A549 (cell line): ENCODE data around the gene ARHGAP22. TPM values are rescaled to one million over a fixed set of nuclear protein-coding genes. Genes with fewer than 3 reads are reported as not detected.

Source experiments
- ATAC-seq, 2 experiments: fragments of 200-7000 bp in 1 of 2; fragments of >200 bp in 1 of 2; cut with Nextera tagmentation in 1 of 2; cut with Tn5 transposase in 1 of 2; 3 replicates each; pipeline versions ENCODE4 v1.8.0 to v1.9.1; 2018 to 2020; ENCODE audit warnings: mild to moderate bottlenecking in 1 of 2, moderate library complexity in 1 of 2
- CTCF ChIA-PET: fragments of 300-600 bp; sonication (Branson Sonifier 250); formaldehyde crosslinking; extraction: SDS; loops from one replicate; lab custom pipeline; 2021; ENCODE audit warnings: antibody characterized with exemption, inconsistent platforms; lab: Yijun Ruan, JAX
- POLR2A ChIA-PET: fragments of 350-600 bp; formaldehyde crosslinking; extraction: SDS; loops from one replicate; lab custom pipeline; 2021; ENCODE audit warnings: antibody characterized with exemption, inconsistent platforms; lab: Yijun Ruan, JAX
- DNase-seq, 2 experiments: peaks; one replicate each; pipeline versions ENCODE4 v3.0.0 to v3.0.0-alpha.2; 2011 to 2016; ENCODE audit warnings: low read depth in 1 of 2, low spot score in 1 of 2
- FAIRE-seq: peaks from 2 replicates; lab custom pipeline; 2011; peaks lifted over from hg19 to GRCh38; lab: Jason Lieb, UNC
- H3K27ac ChIP-seq, 2 experiments: fragments of >200 bp; sonication (Bioruptor Twin); formaldehyde crosslinking; 3 replicates each; pipeline ENCODE4 v1.5.1; 2016 to 2017
- H3K4me1 ChIP-seq: fragments of >200 bp; sonication (Bioruptor Twin); formaldehyde crosslinking; 3 replicates; pipeline ENCODE4 v1.6.1; 2016
- H3K4me2 ChIP-seq: fragments of >200 bp; sonication (Bioruptor Twin); formaldehyde crosslinking; 3 replicates; pipeline ENCODE4 v1.6.1; 2016
- H3K4me3 ChIP-seq: fragments of >200 bp; sonication (Bioruptor Twin); formaldehyde crosslinking; 3 replicates; pipeline ENCODE4 v1.5.1; 2016
- H3K9me3 ChIP-seq: fragments of >200 bp; sonication (Bioruptor Twin); formaldehyde crosslinking; 3 replicates; pipeline ENCODE4 v1.6.1; 2016
- CBX2 ChIP-seq: fragments of 200-600 bp; sonication (generic); IDR thresholded peaks from 2 replicates; pipeline ENCODE4 v1.6.1; 2016; ENCODE audit warnings: low read depth, mild to moderate bottlenecking, borderline replicate concordance
- E2F6 ChIP-seq: IDR thresholded peaks from 2 replicates; pipeline ENCODE4 v1.6.1; 2012; ENCODE audit warnings: low read depth, borderline replicate concordance
- EHF ChIP-seq: fragments of 250-450 bp; sonication (Bioruptor Pico); IDR thresholded peaks from 2 replicates; pipeline ENCODE4 v1.5.0; 2020; ENCODE audit warnings: mild to moderate bottlenecking
- EHMT2 ChIP-seq: fragments of 200-600 bp; sonication (generic); IDR thresholded peaks from 2 replicates; pipeline ENCODE4 v1.6.1; 2016; ENCODE audit warnings: antibody characterized with exemption, low read depth, mild to moderate bottlenecking, moderate library complexity
- EP300 ChIP-seq, 2 experiments: fragments of >200 bp; sonication (Bioruptor Twin); formaldehyde crosslinking; IDR thresholded peaks; 2 replicates in 1 of 2; 3 replicates in 1 of 2; pipeline ENCODE4 v1.6.1; 2016 to 2017
- ESRRA ChIP-seq: fragments of 150-350 bp; IDR thresholded peaks from 2 replicates; pipeline ENCODE4 v1.6.1; 2014; ENCODE audit warnings: mild to moderate bottlenecking, low read length, borderline replicate concordance
- GATA3 ChIP-seq: IDR thresholded peaks from 2 replicates; pipeline ENCODE4 v1.6.1; 2012; ENCODE audit warnings: borderline replicate concordance
- HES2 ChIP-seq: fragments of >200 bp; sonication (Bioruptor Twin); formaldehyde crosslinking; IDR thresholded peaks from 2 replicates; pipeline ENCODE4 v1.6.1; 2016
- HMGXB4 ChIP-seq: fragments of 250-450 bp; sonication (Bioruptor Pico); IDR thresholded peaks from 2 replicates; pipeline ENCODE4 v1.5.0; 2021; ENCODE audit warnings: mild to moderate bottlenecking, moderate library complexity, borderline replicate concordance
- HOXB13 ChIP-seq: fragments of 250-450 bp; sonication (Bioruptor Pico); IDR thresholded peaks from 2 replicates; pipeline ENCODE4 v1.5.0; 2020; ENCODE audit warnings: low read depth, mild to moderate bottlenecking, moderate library complexity
- HOXB5 ChIP-seq: fragments of 250-450 bp; sonication (Bioruptor Pico); IDR thresholded peaks from 2 replicates; pipeline ENCODE4 v1.5.0; 2020; ENCODE audit warnings: mild to moderate bottlenecking, moderate library complexity
- JUNB ChIP-seq: fragments of >200 bp; sonication (Bioruptor Twin); formaldehyde crosslinking; IDR thresholded peaks from 2 replicates; pipeline ENCODE4 v1.6.1; 2016
- KDM1A ChIP-seq: fragments of 200-600 bp; sonication (generic); IDR thresholded peaks from 2 replicates; pipeline ENCODE4 v1.6.1; 2016; ENCODE audit warnings: low read depth, mild to moderate bottlenecking
- KDM5A ChIP-seq: fragments of 200-600 bp; sonication (generic); IDR thresholded peaks from 2 replicates; pipeline ENCODE4 v1.6.1; 2016; ENCODE audit warnings: antibody characterized with exemption, mild to moderate bottlenecking
- MAX ChIP-seq: IDR thresholded peaks from 2 replicates; pipeline ENCODE4 v1.6.1; 2012
- MYC ChIP-seq: IDR thresholded peaks from 2 replicates; pipeline ENCODE4 v1.6.1; 2012; ENCODE audit warnings: mild to moderate bottlenecking, inconsistent platforms, low read length, improper control_type of control experiment, borderline replicate concordance
- NPAS2 ChIP-seq: fragments of 250-450 bp; sonication (Bioruptor Pico); IDR thresholded peaks from 2 replicates; pipeline ENCODE4 v1.8.0; 2022; ENCODE audit warnings: mild to moderate bottlenecking, moderate library complexity, borderline replicate concordance
- PBX3 ChIP-seq: IDR thresholded peaks from 2 replicates; pipeline ENCODE4 v1.6.1; 2012
- RCOR1 ChIP-seq: fragments of 150-350 bp; IDR thresholded peaks from 2 replicates; pipeline ENCODE4 v1.6.1; 2014; ENCODE audit warnings: antibody characterized with exemption, low read length, low read depth
- REST ChIP-seq: fragments of 200-600 bp; sonication (generic); IDR thresholded peaks from 2 replicates; pipeline ENCODE4 v1.6.1; 2016; ENCODE audit warnings: antibody characterized with exemption, mild to moderate bottlenecking, moderate library complexity
- TFCP2L1 ChIP-seq: fragments of 250-450 bp; sonication (Bioruptor Pico); IDR thresholded peaks from 2 replicates; pipeline ENCODE4 v1.5.0; 2021; ENCODE audit warnings: mild to moderate bottlenecking
- TP53 ChIP-seq: fragments of 250-450 bp; sonication (Bioruptor Pico); IDR thresholded peaks from 2 replicates; pipeline ENCODE4 v1.5.0; 2021; ENCODE audit warnings: mild to moderate bottlenecking, moderate library complexity
- ZC3H11A ChIP-seq: fragments of 450-650 bp; IDR thresholded peaks from 2 replicates; pipeline ENCODE4 v1.6.1; 2014; ENCODE audit warnings: antibody characterized with exemption, mild to moderate bottlenecking
- ZFP36 ChIP-seq: fragments of 450-650 bp; IDR thresholded peaks from 2 replicates; pipeline ENCODE4 v1.6.1; 2014; ENCODE audit warnings: borderline replicate concordance; ENCODE audit not compliant: partially characterized antibody
- ZNF302 ChIP-seq: fragments of 250-450 bp; sonication (Bioruptor Pico); IDR thresholded peaks from 2 replicates; pipeline ENCODE4 v1.9.0; 2021; ENCODE audit warnings: inconsistent platforms, mild to moderate bottlenecking, moderate library complexity
- WGBS: methylation state at CpG from one replicate; pipeline ENCODE4 v1.1.6; 2017; ENCODE audit errors: missing lambda C conversion rate; 5-methylcytosine and 5-hydroxymethylcytosine counted together
- polyA plus RNA-seq, 4 experiments: library from polyadenylated mRNA; depleted of rRNA in 3 of 4; stranded (reverse); fragments of >200 nt; fragmentation: RNase III in 1 of 4; extraction: RNeasy Plus Mini Kit Qiagen cat#74134 plus additional on column Dnase treatment in 1 of 4; gene quantifications; 2 replicates in 3 of 4; 3 replicates in 1 of 4; pipeline ENCODE4 v1.2.3, GENCODE V29; 2011 to 2017

ARHGAP22 gene
- polyA plus RNA-seq, 2 of the 4 experiments (the other 2 are of a cell fraction) = 1.9 to 3.2 TPM

- TF ChIP-seq EHMT2 (no peak), MYC (no peak), KDM1A (no peak), ESRRA (no peak)
Measured at GRCh38 chr10:48575901-48576300, 29.0 kb downstream of the ARHGAP22 start (continued).

- 74% methylated on average over 6 of the region's 6 CpGs for WGBS
- ATAC-seq (no peak), DNase-seq (no peak), FAIRE-seq (no peak)
- no peak for TF ChIP-seq CBX2
- no peak for TF ChIP-seq EHF (CRISPR knock-in tag)
- no peak for TF ChIP-seq E2F6
- no peak for TF ChIP-seq TP53 (CRISPR knock-in tag)
- Histone ChIP-seq H3K4me3 (no peak overlapping the region), H3K4me2 (no peak overlapping the region), H3K4me1 (no peaks in the 10 kb centered on the region), H3K9me3 (no peaks in the 10 kb centered on the region), H3K27ac (no peak overlapping the region)
- ChIA-PET CTCF (no interaction called here), POLR2A (no interaction called here)
Measured at GRCh38 chr10:48574817-48575380, 30.0 kb downstream of the ARHGAP22 start.

GRCh38 chr10:48574322-48574796 lies 30.5 kb downstream of the ARHGAP22 start:
- H3K9me3 ChIP-seq = no peaks in the 10 kb centered on the region
- H3K27ac ChIP-seq = no peak overlapping the region
- CTCF ChIA-PET = interaction anchor here (1.3 kb wide), 1 partner anchor 82 kb away, joined by 7 read pairs; no protein-coding TSS in a partner anchor
- H3K4me2 ChIP-seq = no peak overlapping the region
- no peak for ATAC-seq
- 85% methylated on average over 5 of the region's 5 CpGs for WGBS
- H3K4me3 ChIP-seq = no peak overlapping the region
- no peak for TF ChIP-seq EHF (CRISPR knock-in tag)
- TF ChIP-seq NPAS2 (CRISPR knock-in tag) = no peak
- no peak for TF ChIP-seq MAX
- TF ChIP-seq ZFP36 = no peak
- no peak for TF ChIP-seq KDM5A
- no peak for TF ChIP-seq ZNF302 (CRISPR knock-in tag)
- TF ChIP-seq EP300 (IDR thresholded peaks at IDR 0.05) = no peak
- no peak for TF ChIP-seq PBX3
- TF ChIP-seq HES2 = no peak
- TF ChIP-seq, all 56 proteins: peak for 0
- FAIRE-seq (no peak), DNase-seq (no peak)
- POLR2A ChIA-PET = no interaction called here
- no peaks in the 10 kb centered on the region for H3K4me1 ChIP-seq

GRCh38 chr10:48573045-48573444 lies 31.8 kb downstream of the ARHGAP22 start:
- DNase-seq (no peak), FAIRE-seq (no peak), ATAC-seq (no peak)
- 90% methylated on average over 5 of the region's 5 CpGs for WGBS
- no peak overlapping the region for H3K4me2 ChIP-seq
- ChIA-PET POLR2A (no interaction called here), CTCF (interaction anchor here (0.7 to 1.6 kb wide), 4 partner anchors 21 to 85 kb away, joined by 3 to 7 read pairs (median 4); no protein-coding TSS in a partner anchor)
- H3K9me3 ChIP-seq = no peaks in the 10 kb centered on the region
- no peaks in the 10 kb centered on the region for H3K4me1 ChIP-seq
- H3K27ac ChIP-seq = no peak overlapping the region
- no peak overlapping the region for H3K4me3 ChIP-seq
- no peak for TF ChIP-seq REST
- TF ChIP-seq ZC3H11A = no peak
- TF ChIP-seq NPAS2 (CRISPR knock-in tag) = no peak
- no peak for TF ChIP-seq KDM1A
- no peak for TF ChIP-seq EHF (CRISPR knock-in tag)
- TF ChIP-seq HOXB5 (CRISPR knock-in tag) = no peak
- no peak for TF ChIP-seq GATA3
- no peak for TF ChIP-seq RCOR1
- TF ChIP-seq JUNB = no peak
- TF ChIP-seq KDM5A = no peak
- TF ChIP-seq TFCP2L1 (CRISPR knock-in tag) = no peak
- TF ChIP-seq HMGXB4 (CRISPR knock-in tag) = no peak
- TF ChIP-seq EHMT2 = no peak
- TF ChIP-seq HOXB13 (CRISPR knock-in tag) = no peak
